NCI-H2107 treated with DMSO at 0.1 percent for 48 hours (cell line): ENCODE data around the gene GOLT1B.
"Not testable (repeated sequence)": the region's sequence is repeated elsewhere in the genome, so short reads cannot be mapped to it uniquely, and the experiment has no call there.

ENCODE experiments used
- DNase-seq: peaks from one replicate; lab custom pipeline; 2025; ENCODE audit not compliant: unreplicated experiment; lab: John Stamatoyannopoulos, UW

The GOLT1B gene

GRCh38 chr12:21501258-21502163 lies at the start of gene GOLT1B, which contains the start of gene RECQL:
GOLT1B (plus strand) TSS chr12:21501789; CDS start chr12:21501924, 135 bp downstream.
RECQL (minus strand) TSS chr12:21501635; CDS start chr12:21499570, 2,065 bp downstream.
- peak; percentile 99 for DNase-seq

GRCh38 chr12:21453312-21453852 lies 48.2 kb upstream of the GOLT1B start:
- DNase-seq = no peak

- DNase-seq = no peak
Measured at GRCh38 chr12:21456291-21456780, 45.3 kb upstream of the GOLT1B start.

GRCh38 chr12:21459474-21459873 lies 42.1 kb upstream of the GOLT1B start:
- DNase-seq = no peak

- DNase-seq = not testable (repeated sequence)
Measured at GRCh38 chr12:21467334-21467733, 34.3 kb upstream of the GOLT1B start.

- DNase-seq = no peak
Measured at GRCh38 chr12:21471294-21471693, 30.3 kb upstream of the GOLT1B start.

- DNase-seq = no peak
Measured at GRCh38 chr12:21472197-21472823, 29.3 kb upstream of the GOLT1B start.

- no peak for DNase-seq
Measured at GRCh38 chr12:21475552-21475951, 26.0 kb upstream of the GOLT1B start.

GRCh38 chr12:21476949-21477348 lies 24.6 kb upstream of the GOLT1B start:
- DNase-seq = no peak

- no peak for DNase-seq
Measured at GRCh38 chr12:21478756-21479455, 22.7 kb upstream of the GOLT1B start.

- peak; percentile 79 for DNase-seq
Measured at GRCh38 chr12:21483531-21483930, 18.1 kb upstream of the GOLT1B start.

GRCh38 chr12:21485998-21486397 lies 15.6 kb upstream of the GOLT1B start:
- no peak for DNase-seq

GRCh38 chr12:21499765-21500164 lies 1.8 kb upstream of the GOLT1B start:
- DNase-seq = no peak

GRCh38 chr12:21500786-21501257 lies 767 bp upstream of the GOLT1B start:
- DNase-seq = no peak

GRCh38 chr12:21502164-21502496 lies 541 bp downstream of the GOLT1B start:
- no peak for DNase-seq

GRCh38 chr12:21502872-21503271 lies 1.3 kb downstream of the GOLT1B start:
- DNase-seq = no peak

- DNase-seq = no peak
Measured at GRCh38 chr12:21505888-21506287, 4.3 kb downstream of the GOLT1B start.

GRCh38 chr12:21507849-21508248 lies 6.3 kb downstream of the GOLT1B start:
- DNase-seq = no peak

- DNase-seq = no peak
Measured at GRCh38 chr12:21509768-21510167, 8.2 kb downstream of the GOLT1B start.

GRCh38 chr12:21516281-21516680 lies 14.7 kb downstream of the GOLT1B start:
- no peak for DNase-seq

- DNase-seq = no peak
Measured at GRCh38 chr12:21518451-21518850, 16.9 kb downstream of the GOLT1B start.
